NB4 (cell line): ENCODE results near the gene DGLUCY.

Source experiments
- POLR2A ChIP-seq: IDR thresholded peaks from 2 replicates; pipeline ENCODE4 v1.6.1; 2011; ENCODE audit warnings: mild to moderate bottlenecking; ENCODE audit not compliant: insufficient read length; ENCODE audit errors: extremely low read depth
- TF ChIP-seq, protein P1 (sequence below): IDR thresholded peaks from one replicate; pipeline ENCODE4 v1.5.1; 2012; ENCODE audit warnings: low read depth, low read length

DNA sequence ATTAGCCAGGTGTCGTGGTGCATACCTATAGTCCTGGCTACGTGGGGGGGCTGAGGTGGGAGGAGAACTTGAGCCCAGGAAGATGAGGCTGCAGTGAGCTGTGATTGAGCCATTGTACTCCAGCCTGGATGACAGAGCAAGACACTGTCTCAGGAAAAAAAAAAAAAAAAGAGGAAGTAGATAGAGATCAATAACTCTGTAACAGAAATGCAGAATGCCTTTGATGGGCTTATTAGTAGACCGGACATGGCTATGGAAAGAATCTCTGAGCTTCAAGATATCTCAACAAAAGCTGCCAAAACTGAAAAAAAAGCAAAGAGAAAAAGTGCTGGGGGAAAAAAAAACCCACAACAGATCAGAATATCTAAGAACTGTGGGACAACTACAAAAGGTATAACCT, 93.1 kb downstream of the DGLUCY start:
- TF ChIP-seq, protein P1, sequence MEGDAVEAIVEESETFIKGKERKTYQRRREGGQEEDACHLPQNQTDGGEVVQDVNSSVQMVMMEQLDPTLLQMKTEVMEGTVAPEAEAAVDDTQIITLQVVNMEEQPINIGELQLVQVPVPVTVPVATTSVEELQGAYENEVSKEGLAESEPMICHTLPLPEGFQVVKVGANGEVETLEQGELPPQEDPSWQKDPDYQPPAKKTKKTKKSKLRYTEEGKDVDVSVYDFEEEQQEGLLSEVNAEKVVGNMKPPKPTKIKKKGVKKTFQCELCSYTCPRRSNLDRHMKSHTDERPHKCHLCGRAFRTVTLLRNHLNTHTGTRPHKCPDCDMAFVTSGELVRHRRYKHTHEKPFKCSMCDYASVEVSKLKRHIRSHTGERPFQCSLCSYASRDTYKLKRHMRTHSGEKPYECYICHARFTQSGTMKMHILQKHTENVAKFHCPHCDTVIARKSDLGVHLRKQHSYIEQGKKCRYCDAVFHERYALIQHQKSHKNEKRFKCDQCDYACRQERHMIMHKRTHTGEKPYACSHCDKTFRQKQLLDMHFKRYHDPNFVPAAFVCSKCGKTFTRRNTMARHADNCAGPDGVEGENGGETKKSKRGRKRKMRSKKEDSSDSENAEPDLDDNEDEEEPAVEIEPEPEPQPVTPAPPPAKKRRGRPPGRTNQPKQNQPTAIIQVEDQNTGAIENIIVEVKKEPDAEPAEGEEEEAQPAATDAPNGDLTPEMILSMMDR = no peak
- TF ChIP-seq POLR2A = no peak
